ENCODE results near the gene BCLAF1. TPM values are rescaled to one million over a fixed set of nuclear protein-coding genes. Genes with fewer than 3 reads are reported as not detected.

BCLAF1 gene
- total and polyA plus RNA-seq, 9 of the 15 experiments (the other 6 are each of a cell fraction or from before 2014, with no cell fraction given): 65.4 to 286 (median 165) TPM

- no peaks in the 10 kb centered on the region for H3K9me1 ChIP-seq (ENCODE audit: control insufficient read depth, insufficient read depth, low read length)
- H2AFZ ChIP-seq (ENCODE audit: low read depth, low read length): no peak overlapping the region
- intact Hi-C loops (cut with micrococcal nuclease) (no loop called here), in situ Hi-C loops (cut with MboI) (no loop called here)
- 46% methylated on average over 2 of the region's 2 CpGs for whole genome bisulfite sequencing (ENCODE audit: insufficient coverage, low coverage, missing lambda C conversion rate)
- no peak overlapping the region for H3K9ac ChIP-seq (ENCODE audit: insufficient read depth in 1 of 2, low read depth in 2 of 2, low read length in 2 of 2)
- H3K27ac ChIP-seq (ENCODE audit: extremely low read depth, low read depth, low read length): no peak overlapping the region
- H3K4me3 ChIP-seq: no peak overlapping the region
- no TSS peak for BruUV-seq (replicated peaks)
- H3K36me3 ChIP-seq (ENCODE audit: control insufficient read depth, insufficient read depth, low read length): peaks cover 36% of the 10 kb centered on the region
- DNase-seq (ENCODE audit: extremely low read depth in 1 of 4, low spot score in 3 of 4) (no peak), ATAC-seq (no peak; the same call in 1 of the 3 replicates), FAIRE-seq (no peak)
- ChIA-PET CTCF (ENCODE audit: low intra/inter-chr PET ratio) (no interaction called here), POLR2A (interaction anchor here (1.4 to 2.4 kb wide), 2 partner anchors 60 to 61 kb away, joined by 4 to 15 read pairs; partner anchors contain the start of gene BCLAF1)
- H4K20me1 ChIP-seq (replicated peaks; ENCODE audit: control insufficient read depth, insufficient read depth, low read length): no peaks in the 10 kb centered on the region; the same call in 1 of the 2 replicates
- H3K4me1 ChIP-seq (replicated peaks in 1 of 2; ENCODE audit: control insufficient read depth in 2 of 2, insufficient read depth in 2 of 2, low read length in 2 of 2): peaks cover 13 to 37% of the 10 kb centered on the region in 2 experiments
- H3K9me3 ChIP-seq (replicated peaks; ENCODE audit: control insufficient read depth, insufficient read depth, low read depth, low read length): no peaks in the 10 kb centered on the region
- H3K27me3 ChIP-seq (ENCODE audit: control insufficient read depth in 2 of 2, insufficient read depth in 2 of 2, low read length in 2 of 2): no peaks in the 10 kb centered on the region
- no peak overlapping the region for H3K4me2 ChIP-seq (ENCODE audit: insufficient read depth, low read length)
- no peaks in the 10 kb centered on the region for H3K79me2 ChIP-seq (ENCODE audit: control insufficient read depth, insufficient read depth, low read length)
- TF ChIP-seq NR4A1 (CRISPR knock-in tag; IDR thresholded peaks at IDR 0.05) (no peak), NR4A1 (tag; IDR thresholded peaks at IDR 0.05) (peak; percentile 52; the same call in 1 of the 2 replicates), PATZ1 (CRISPR knock-in tag; IDR thresholded peaks at IDR 0.05; ENCODE audit: borderline replicate concordance) (no peak), NR2C1 (IDR thresholded peaks at IDR 0.05) (no peak), NR2C1 (tag; IDR thresholded peaks at IDR 0.05) (peak; percentile 62), DPF2 (IDR thresholded peaks at IDR 0.05) (peak; percentile 29; the same call in 1 of the 2 replicates), KDM4B (IDR thresholded peaks at IDR 0.05; ENCODE audit: borderline replicate concordance in 2 of 2, low read depth in 1 of 2) (no peak), HDAC1 (IDR thresholded peaks at IDR 0.05) (no peak), ZNF407 (IDR thresholded peaks at IDR 0.05; ENCODE audit: low read depth) (no peak), XRCC4 (IDR thresholded peaks at IDR 0.05; ENCODE audit: extremely low read depth, insufficient read depth, insufficient read length) (no peak), NR3C1 (CRISPR knock-in tag; IDR thresholded peaks at IDR 0.05) (no peak), TEAD2 (tag; IDR thresholded peaks at IDR 0.05) (0 out of 2 replicates have a peak, but pooled peaks have one; percentile 6), MIER1 (IDR thresholded peaks at IDR 0.05; ENCODE audit: low read depth) (no peak)
These were observed 59.3 kb downstream of the BCLAF1 start for GRCh38 chr6:136230219-136230853.
